PC-3 (cell line): ENCODE data around the gene ANP32A. TPM values are rescaled to one million over a fixed set of nuclear protein-coding genes. Genes with fewer than 3 reads are reported as not detected.

Source experiments
- ATAC-seq: fragments of 200-7000 bp; cut with Tn5 transposase; 2 replicates; pipeline ENCODE4 v1.9.1; 2020; ENCODE audit warnings: mild to moderate bottlenecking, moderate library complexity
- BruUV-seq: library from RNA; stranded (reverse); fragments of 400-500 nt; replicated peaks from 2 replicates; lab custom pipeline; 2021; lab: Mats Ljungman, UMichigan
- CTCF ChIA-PET: fragments of 300-600 bp; sonication (Branson Sonifier 250); formaldehyde crosslinking; loops from one replicate; lab custom pipeline; 2022; ENCODE audit warnings: antibody characterized with exemption; lab: Charles Lee
- POLR2A ChIA-PET: fragments of 300-600 bp; sonication (Branson Sonifier 250); formaldehyde crosslinking; loops from one replicate; lab custom pipeline; 2022; ENCODE audit warnings: antibody characterized with exemption; ENCODE audit not compliant: unreplicated experiment; lab: Charles Lee
- DNase-seq: peaks from one replicate; pipeline ENCODE4 v3.0.0-alpha.2; 2015
- H2AFZ ChIP-seq: fragments of 300-600 bp; sonication (generic); 2 replicates; pipeline ENCODE4 v1.6.0; 2016; ENCODE audit warnings: antibody characterized with exemption, low read length
- H3F3A ChIP-seq: fragments of 300-600 bp; sonication (generic); one replicate; pipeline ENCODE4 v1.6.0; 2017; ENCODE audit warnings: antibody characterized with exemption, low read length, control low read depth, mild to moderate bottlenecking; ENCODE audit not compliant: unreplicated experiment
- H3K27ac ChIP-seq: fragments of 300-600 bp; sonication (generic); 2 replicates; pipeline ENCODE4 v1.5.1; 2016; ENCODE audit warnings: mild to moderate bottlenecking, low read length
- H3K27me3 ChIP-seq: fragments of 300-600 bp; sonication (generic); 2 replicates; pipeline ENCODE4 v1.6.1; 2016; ENCODE audit warnings: low read length, mixed read lengths
- H3K36me3 ChIP-seq: fragments of 300-600 bp; sonication (generic); 2 replicates; pipeline ENCODE4 v1.6.1; 2016; ENCODE audit warnings: low read depth, mixed run types, low read length, mixed read lengths
- H3K4me1 ChIP-seq: fragments of 300-600 bp; sonication (generic); 2 replicates; pipeline ENCODE4 v1.5.1; 2016; ENCODE audit warnings: low read length; ENCODE audit not compliant: insufficient read depth
- H3K4me2 ChIP-seq: fragments of 300-600 bp; sonication (generic); 2 replicates; pipeline ENCODE4 v1.6.0; 2016; ENCODE audit warnings: low read length
- H3K4me3 ChIP-seq: fragments of 300-600 bp; sonication (generic); 2 replicates; pipeline ENCODE4 v1.5.1; 2016; ENCODE audit warnings: mild to moderate bottlenecking, low read length, mixed read lengths
- H3K79me2 ChIP-seq: fragments of 300-600 bp; sonication (generic); 2 replicates; pipeline ENCODE4 v1.6.1; 2017; ENCODE audit warnings: low read length, mixed read lengths
- H3K9ac ChIP-seq: fragments of 300-600 bp; sonication (generic); 2 replicates; pipeline ENCODE4 v1.6.0; 2016; ENCODE audit warnings: mild to moderate bottlenecking, low read length
- H3K9me2 ChIP-seq: fragments of 300-600 bp; sonication (generic); replicated peaks from 2 replicates; pipeline ENCODE4 v1.6.1; 2016; ENCODE audit warnings: mixed run types, low read length, mixed read lengths
- H3K9me3 ChIP-seq: fragments of 300-600 bp; sonication (generic); 2 replicates; pipeline ENCODE4 v1.6.1; 2016; ENCODE audit warnings: low read length, mixed read lengths
- H4K20me1 ChIP-seq: fragments of 300-600 bp; sonication (generic); 2 replicates; pipeline ENCODE4 v1.6.1; 2016; ENCODE audit warnings: low read length, mixed read lengths
- EZH2 ChIP-seq: fragments of 300-600 bp; sonication (generic); IDR thresholded peaks from one replicate; pipeline ENCODE4 v1.6.1; 2017; ENCODE audit warnings: antibody characterized with exemption, mild to moderate bottlenecking, low read length; ENCODE audit not compliant: unreplicated experiment
- EZH2phosphoT487 ChIP-seq: fragments of 300-600 bp; sonication (generic); IDR thresholded peaks from 2 replicates; pipeline ENCODE4 v1.6.1; 2018; ENCODE audit warnings: mild to moderate bottlenecking, antibody characterized with exemption, low read length, borderline replicate concordance
- intact Hi-C: fragments of 100-400 bp; cut with micrococcal nuclease; formaldehyde crosslinking; loops from 2 replicates; pipeline ENCODE4 v1.9.0; 2023
- total RNA-seq: library from RNA; depleted of rRNA; stranded (reverse); fragments of >200 nt; gene quantifications from 2 replicates; pipeline ENCODE4 v1.2.3, GENCODE V29; 2014
- TF ChIP-seq, protein P1 (sequence below): fragments of 300-600 bp; sonication (generic); conservative IDR thresholded peaks from 2 replicates; pipeline ENCODE4 v1.5.1; 2017; ENCODE audit warnings: antibody characterized with exemption, low read depth, mild to moderate bottlenecking, low read length

ANP32A gene
- total RNA-seq, 1 experiment from 2014 or later = 106 TPM

- ChIA-PET POLR2A (no interaction called here), CTCF (no interaction called here)
- intact Hi-C loops = no loop called here
These were observed 1.0 kb downstream of the ANP32A start for GRCh38 chr15:68819495-68820294.

GRCh38 chr15:68818769-68819494, 1.8 kb downstream of the ANP32A start:
- peaks cover 88% of the 10 kb centered on the region for H3K79me2 ChIP-seq

More at GRCh38 chr15:68819495-68820294, 1.0 kb downstream of the ANP32A start:
- H3K27ac ChIP-seq = peak overlapping the region; percentile 87
- peaks cover 27% of the 10 kb centered on the region for H3K4me1 ChIP-seq
- peak; percentile 36 for DNase-seq
- TF ChIP-seq EZH2phosphoT487 = no peak
- no peak for TF ChIP-seq EZH2
- TF ChIP-seq, protein P1, sequence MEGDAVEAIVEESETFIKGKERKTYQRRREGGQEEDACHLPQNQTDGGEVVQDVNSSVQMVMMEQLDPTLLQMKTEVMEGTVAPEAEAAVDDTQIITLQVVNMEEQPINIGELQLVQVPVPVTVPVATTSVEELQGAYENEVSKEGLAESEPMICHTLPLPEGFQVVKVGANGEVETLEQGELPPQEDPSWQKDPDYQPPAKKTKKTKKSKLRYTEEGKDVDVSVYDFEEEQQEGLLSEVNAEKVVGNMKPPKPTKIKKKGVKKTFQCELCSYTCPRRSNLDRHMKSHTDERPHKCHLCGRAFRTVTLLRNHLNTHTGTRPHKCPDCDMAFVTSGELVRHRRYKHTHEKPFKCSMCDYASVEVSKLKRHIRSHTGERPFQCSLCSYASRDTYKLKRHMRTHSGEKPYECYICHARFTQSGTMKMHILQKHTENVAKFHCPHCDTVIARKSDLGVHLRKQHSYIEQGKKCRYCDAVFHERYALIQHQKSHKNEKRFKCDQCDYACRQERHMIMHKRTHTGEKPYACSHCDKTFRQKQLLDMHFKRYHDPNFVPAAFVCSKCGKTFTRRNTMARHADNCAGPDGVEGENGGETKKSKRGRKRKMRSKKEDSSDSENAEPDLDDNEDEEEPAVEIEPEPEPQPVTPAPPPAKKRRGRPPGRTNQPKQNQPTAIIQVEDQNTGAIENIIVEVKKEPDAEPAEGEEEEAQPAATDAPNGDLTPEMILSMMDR = no peak
- peak overlapping the region; percentile 96 for H3K9ac ChIP-seq
- H4K20me1 ChIP-seq = peaks cover 16% of the 10 kb centered on the region; the same call in 1 of the 2 replicates
- BruUV-seq = TSS peak; percentile 76
- H3K9me2 ChIP-seq = no peaks in the 10 kb centered on the region
- peaks cover 4% of the 10 kb centered on the region; the same call in 1 of the 2 replicates for H3K36me3 ChIP-seq
- H3K4me2 ChIP-seq = peak overlapping the region; percentile 99
- peak overlapping the region; percentile 98 for H3K4me3 ChIP-seq
- no peaks in the 10 kb centered on the region for H3K27me3 ChIP-seq
- ATAC-seq = 0 out of 2 replicates have a peak, but pooled peaks have one; percentile 4
- no peaks in the 10 kb centered on the region for H3K9me3 ChIP-seq
- no peaks in the 10 kb centered on the region for H3F3A ChIP-seq
- H2AFZ ChIP-seq = peak overlapping the region; percentile 78
- H3K79me2 ChIP-seq = peaks cover 81% of the 10 kb centered on the region

More at GRCh38 chr15:68818769-68819494, 1.8 kb downstream of the ANP32A start:
- ATAC-seq (peak; percentile 1; the same call in 1 of the 2 replicates), DNase-seq (peak; percentile 35)
- intact Hi-C loops = no loop called here
- CTCF ChIA-PET = no interaction called here
- peaks cover 27% of the 10 kb centered on the region for H3K4me1 ChIP-seq
- peaks cover 17% of the 10 kb centered on the region; the same call in 1 of the 2 replicates for H4K20me1 ChIP-seq
- peak overlapping the region; percentile 96 for H3K9ac ChIP-seq
- POLR2A ChIA-PET = no interaction called here
- H2AFZ ChIP-seq = peak overlapping the region; percentile 78
- no peaks in the 10 kb centered on the region for H3F3A ChIP-seq
- H3K36me3 ChIP-seq = peaks cover 4% of the 10 kb centered on the region; the same call in 1 of the 2 replicates
- H3K9me2 ChIP-seq = no peaks in the 10 kb centered on the region
- no peaks in the 10 kb centered on the region for H3K27me3 ChIP-seq
- BruUV-seq = TSS peak; percentile 48
- TF ChIP-seq EZH2 (no peak), EZH2phosphoT487 (no peak)
- TF ChIP-seq, protein P1 = no peak
- H3K4me2 ChIP-seq = peak overlapping the region; percentile 99
- H3K4me3 ChIP-seq = peak overlapping the region; percentile 98
- H3K9me3 ChIP-seq = no peaks in the 10 kb centered on the region
- H3K27ac ChIP-seq = peak overlapping the region; percentile 87
